Immature natural killer cell (primary cell): ENCODE measurements around the gene TSR1. TPM values are rescaled to one million over a fixed set of nuclear protein-coding genes. Genes with fewer than 3 reads are reported as not detected.

ENCODE experiments used
- DNase-seq, 3 donors: peaks; one replicate each; pipeline ENCODE4 v3.0.0; 2022; ENCODE audit warnings: mixed read lengths in 1 of 3
- H3K27ac Mint-ChIP-seq, 6 donors: one replicate each; pipeline ENCODE4 v1.8.0; 2020; ENCODE audit warnings: mixed read lengths in 6 of 6, mild to moderate bottlenecking in 5 of 6, inconsistent platforms in 4 of 6, moderate library complexity in 3 of 6
- H3K27me3 Mint-ChIP-seq, 3 donors: one replicate each; pipeline ENCODE4 v1.8.0; 2020 to 2021; ENCODE audit warnings: low read depth in 3 of 3, mild to moderate bottlenecking in 3 of 3, mixed read lengths in 3 of 3, moderate library complexity in 3 of 3, inconsistent platforms in 1 of 3
- H3K36me3 Mint-ChIP-seq, 3 donors: one replicate each; pipeline ENCODE4 v1.8.0; 2020; ENCODE audit warnings: mixed read lengths in 3 of 3, inconsistent platforms in 2 of 3, mild to moderate bottlenecking in 2 of 3
- H3K4me1 Mint-ChIP-seq, 2 donors: one replicate each; pipeline ENCODE4 v1.8.0; 2020; ENCODE audit warnings: inconsistent platforms in 2 of 2, mild to moderate bottlenecking in 2 of 2, mixed read lengths in 2 of 2, moderate library complexity in 1 of 2
- H3K4me3 Mint-ChIP-seq, 5 donors: one replicate each; pipeline ENCODE4 v1.8.0; 2020; ENCODE audit warnings: mild to moderate bottlenecking in 5 of 5, mixed read lengths in 5 of 5, inconsistent platforms in 3 of 5, moderate library complexity in 3 of 5
- H3K9me3 Mint-ChIP-seq, 6 donors: one replicate each; pipeline ENCODE4 v1.8.0; 2020; ENCODE audit warnings: mild to moderate bottlenecking in 6 of 6, mixed read lengths in 6 of 6, inconsistent platforms in 4 of 6, moderate library complexity in 3 of 6
- polyA plus RNA-seq, 3 donors: library from polyadenylated mRNA; unstranded; fragments of 300-500 nt; fragmentation: Illumina TruSeq; gene quantifications; one replicate each; pipeline ENCODE4 v1.2.3, GENCODE V29; 2021

Gene TSR1
- polyA plus RNA-seq, result 10 to 100 TPM in 1 of 3 donors, 1 to 10 TPM in 2; 8.0 to 17.1 (median 9.5) TPM

DNA sequence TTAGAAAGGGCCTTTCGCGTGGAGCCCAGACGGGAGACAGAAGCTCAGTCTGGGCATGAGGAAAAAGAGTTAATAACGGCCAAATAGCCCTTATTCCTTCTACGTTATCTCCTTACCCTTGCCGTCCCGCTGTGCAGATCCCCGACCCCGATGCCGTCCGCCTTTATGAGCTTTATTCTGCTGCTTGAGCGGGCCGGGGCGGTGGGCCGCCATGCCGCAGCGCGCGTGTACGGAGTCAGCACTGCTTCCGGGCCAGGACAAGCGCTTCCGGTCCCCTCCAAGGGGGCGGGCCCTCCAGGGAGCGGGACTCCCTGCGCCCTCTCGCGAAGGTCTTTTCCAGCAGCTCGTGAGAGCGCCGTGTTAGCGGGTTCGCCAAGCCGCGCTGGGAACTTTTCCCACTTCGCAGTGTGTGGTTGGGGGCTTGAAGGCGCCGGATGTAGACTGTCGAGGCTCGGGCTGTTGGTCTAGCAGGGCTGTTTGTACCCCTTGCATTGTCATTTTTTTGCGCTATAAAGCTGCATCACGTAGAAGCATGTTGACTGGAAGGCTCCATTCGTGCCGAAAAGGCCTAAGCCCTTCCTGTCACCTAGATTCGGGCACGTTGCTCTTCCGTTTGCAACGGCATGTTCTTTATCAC, at the start of gene TSR1:
Gene TSR1 (minus strand): TSS at position 243 of the 637 bp plus-strand sequence. CDS start 30 bp downstream, at position 213.
- H3K9me3 Mint-ChIP-seq, result no peaks in the 10 kb centered on the region
- H3K4me3 Mint-ChIP-seq, result peak within 1 kb of the TSS; percentile 97 to 99 (median 99)
- peaks cover 0 to 4% (median 3%) of the 10 kb centered on the region in 3 donors for H3K27me3 Mint-ChIP-seq
- peak; percentile 83 to 85 (median 83) for DNase-seq
- peaks cover 25 to 27% of the 10 kb centered on the region in 2 donors for H3K4me1 Mint-ChIP-seq
- H3K27ac Mint-ChIP-seq, result peak within 1 kb of the TSS; percentile 87 to 97 (median 92)
- H3K36me3 Mint-ChIP-seq, result peaks cover 0 to 11% (median 10%) of the 10 kb centered on the region in 3 donors

DNA sequence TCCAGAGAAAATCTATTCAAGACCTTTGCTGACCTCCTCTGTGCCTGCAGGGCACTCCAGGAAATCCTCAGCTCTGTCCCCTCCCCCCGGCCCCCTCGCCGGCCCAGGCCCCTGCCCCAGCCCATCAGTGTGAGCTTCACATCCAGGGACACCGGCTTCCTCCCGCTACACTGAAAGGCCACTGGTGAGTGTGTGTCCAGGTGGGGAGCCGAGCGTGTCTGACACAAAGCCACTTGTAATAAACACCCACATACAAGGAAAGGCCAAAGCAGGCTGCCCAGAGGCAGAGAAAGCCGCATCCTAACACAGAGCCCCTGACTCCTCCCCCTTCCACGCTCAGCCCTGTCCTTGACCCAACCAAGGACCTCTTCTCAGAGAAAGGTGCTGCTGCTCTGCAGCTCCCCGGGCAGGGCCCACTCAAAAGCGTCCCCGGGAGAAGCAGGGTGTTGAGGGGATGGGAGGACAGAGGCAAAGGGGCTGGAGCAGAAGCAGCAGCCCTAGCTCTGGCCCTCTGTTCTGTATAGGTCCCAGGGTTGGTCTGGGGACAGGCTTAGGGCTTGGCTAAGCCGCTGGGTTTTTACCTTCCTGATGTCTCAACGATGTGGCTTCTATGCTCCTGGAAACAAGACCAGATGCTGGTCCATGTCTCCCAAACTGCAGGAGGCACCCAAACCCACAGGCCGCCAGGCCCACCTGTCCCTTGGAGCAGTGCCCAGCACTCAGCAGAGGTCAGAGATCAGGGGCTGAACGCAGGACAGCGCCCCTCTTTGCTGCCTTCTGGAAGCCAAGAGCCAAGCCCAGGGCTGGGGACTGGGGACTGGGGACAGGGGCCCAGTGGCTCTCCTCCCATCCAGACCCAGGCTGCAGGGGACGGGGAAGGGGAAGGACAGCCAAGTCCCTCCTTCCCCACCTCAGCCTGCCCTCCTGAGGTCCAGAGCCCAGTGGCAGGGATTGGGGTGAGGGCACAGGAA, 49.3 kb upstream of the TSR1 start:
- DNase-seq, result no peak
- Mint-ChIP-seq H3K27ac (no peak overlapping the region), H3K27me3 (peaks cover 2 to 6% (median 4%) of the 10 kb centered on the region in 3 donors), H3K36me3 (peaks cover 0 to 4% (median 4%) of the 10 kb centered on the region in 3 donors), H3K4me1 (peaks cover 0 to 8% of the 10 kb centered on the region in 2 donors), H3K4me3 (no peak overlapping the region), H3K9me3 (no peaks in the 10 kb centered on the region)

DNA sequence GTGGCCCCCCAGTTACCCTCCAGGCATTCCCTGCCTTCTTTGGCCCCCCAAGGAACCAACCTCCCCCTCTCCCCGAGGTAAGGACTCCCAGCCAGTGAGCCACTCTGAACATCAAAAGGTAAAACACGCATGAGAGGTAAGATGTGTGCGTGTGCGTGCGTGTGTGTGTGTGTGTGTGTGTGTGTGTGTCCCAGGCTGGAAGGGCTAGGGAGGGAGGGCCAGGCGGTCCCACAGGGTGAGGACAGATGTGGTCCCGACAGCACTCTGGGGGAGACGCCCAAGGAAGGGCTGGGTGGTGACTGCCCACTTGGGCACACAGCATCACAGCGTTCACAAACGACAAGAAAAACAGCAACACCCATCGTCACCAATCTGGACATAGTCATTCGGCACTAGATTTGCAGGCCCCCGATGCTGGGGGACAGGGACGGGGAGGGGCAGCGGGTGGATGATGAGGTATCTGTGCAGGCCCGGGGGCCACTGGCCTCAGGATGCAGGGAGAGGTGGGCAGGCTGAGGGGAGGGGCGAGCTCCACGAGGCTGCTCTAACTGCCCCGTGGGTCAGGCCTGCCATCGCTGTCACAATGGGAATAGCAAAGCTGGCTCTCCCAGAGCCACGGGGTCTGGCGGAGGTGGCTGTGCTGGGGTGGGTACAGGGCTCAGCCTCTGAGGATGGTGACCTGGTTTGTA, 48.3 kb upstream of the TSR1 start:
- DNase-seq, result no peak
- Mint-ChIP-seq H3K4me3 (no peak overlapping the region), H3K27me3 (peaks cover 2 to 4% (median 2%) of the 10 kb centered on the region in 3 donors), H3K36me3 (peaks cover 0 to 4% (median 4%) of the 10 kb centered on the region in 3 donors), H3K9me3 (no peaks in the 10 kb centered on the region), H3K4me1 (peaks cover 0 to 5% of the 10 kb centered on the region in 2 donors), H3K27ac (peak overlapping the region in 1 of 6 donors; percentile 22)

DNA sequence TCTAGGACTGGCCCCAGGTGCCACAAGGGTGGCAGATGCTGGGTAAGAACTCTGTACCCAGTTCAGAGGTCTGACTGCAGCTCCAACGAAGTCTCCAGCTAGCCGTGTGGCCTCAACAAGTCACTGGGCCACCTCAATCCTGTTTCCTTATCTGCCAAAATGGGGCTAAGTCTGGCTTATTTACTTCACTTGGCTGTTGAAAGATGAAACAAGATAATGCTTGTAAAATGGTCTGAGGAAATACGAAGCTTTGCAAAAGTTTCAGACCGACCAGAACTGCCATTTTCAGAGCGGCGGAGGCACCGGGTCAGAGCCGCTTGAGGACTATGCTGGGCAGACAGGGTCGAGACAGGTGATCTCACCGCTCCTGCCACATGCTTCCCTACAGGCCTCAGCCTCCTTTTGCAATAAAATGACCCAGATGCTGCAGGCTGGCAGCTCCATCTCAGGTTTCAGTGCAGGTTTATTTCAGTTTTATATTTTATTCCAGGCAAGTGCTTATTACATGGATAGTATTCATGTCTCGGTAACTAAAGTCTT, 47.4 kb upstream of the TSR1 start:
- no peak for DNase-seq
- H3K36me3 Mint-ChIP-seq, result peaks cover 0 to 4% (median 4%) of the 10 kb centered on the region in 3 donors
- H3K27ac Mint-ChIP-seq, result peak overlapping the region in 2 of 6 donors; percentile 45 to 65
- H3K9me3 Mint-ChIP-seq, result no peaks in the 10 kb centered on the region
- peaks cover 0 to 2% of the 10 kb centered on the region in 2 donors for H3K4me1 Mint-ChIP-seq
- H3K27me3 Mint-ChIP-seq, result peaks cover 1 to 4% (median 2%) of the 10 kb centered on the region in 3 donors
- H3K4me3 Mint-ChIP-seq, result no peak overlapping the region

DNA sequence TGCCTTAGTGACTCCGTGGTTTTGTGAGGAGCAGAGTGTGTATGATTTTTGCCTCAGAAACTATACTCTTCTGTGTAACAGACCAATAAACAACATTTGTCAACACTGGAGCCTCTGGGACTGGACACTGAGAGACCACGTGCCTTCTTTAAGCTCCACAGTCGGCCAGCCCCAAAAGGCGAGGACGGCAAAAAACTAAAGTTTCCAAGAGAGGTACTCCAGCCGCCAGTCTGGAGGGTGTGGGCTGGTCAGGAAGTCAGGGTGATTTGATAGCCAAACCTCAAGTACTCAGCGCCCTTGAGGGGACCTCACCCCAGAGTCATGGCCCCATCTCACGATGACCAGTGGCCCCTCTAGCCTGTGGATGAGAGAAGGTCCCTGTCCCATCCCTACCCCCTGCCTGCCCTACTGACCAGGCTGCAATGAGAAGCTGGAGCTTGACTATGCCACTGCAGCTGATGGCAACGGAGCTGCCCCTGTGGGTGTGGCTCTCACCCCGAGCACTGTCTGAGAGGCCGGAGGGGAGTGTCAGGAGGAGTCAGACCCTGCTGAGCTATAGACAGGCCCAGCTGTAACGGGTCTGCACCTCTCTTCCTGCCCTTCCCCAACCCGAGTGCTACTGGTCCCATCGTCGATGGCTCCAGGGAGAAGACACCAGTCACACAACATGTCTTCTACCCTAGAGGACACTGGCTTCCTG, 44.8 kb upstream of the TSR1 start:
- Mint-ChIP-seq H3K4me1 (peaks cover 0 to 2% of the 10 kb centered on the region in 2 donors), H3K27me3 (no peaks in the 10 kb centered on the region), H3K36me3 (no peaks in the 10 kb centered on the region), H3K9me3 (no peaks in the 10 kb centered on the region), H3K4me3 (no peak overlapping the region), H3K27ac (peak overlapping the region in 1 of 6 donors; percentile 51)
- no peak for DNase-seq

DNA sequence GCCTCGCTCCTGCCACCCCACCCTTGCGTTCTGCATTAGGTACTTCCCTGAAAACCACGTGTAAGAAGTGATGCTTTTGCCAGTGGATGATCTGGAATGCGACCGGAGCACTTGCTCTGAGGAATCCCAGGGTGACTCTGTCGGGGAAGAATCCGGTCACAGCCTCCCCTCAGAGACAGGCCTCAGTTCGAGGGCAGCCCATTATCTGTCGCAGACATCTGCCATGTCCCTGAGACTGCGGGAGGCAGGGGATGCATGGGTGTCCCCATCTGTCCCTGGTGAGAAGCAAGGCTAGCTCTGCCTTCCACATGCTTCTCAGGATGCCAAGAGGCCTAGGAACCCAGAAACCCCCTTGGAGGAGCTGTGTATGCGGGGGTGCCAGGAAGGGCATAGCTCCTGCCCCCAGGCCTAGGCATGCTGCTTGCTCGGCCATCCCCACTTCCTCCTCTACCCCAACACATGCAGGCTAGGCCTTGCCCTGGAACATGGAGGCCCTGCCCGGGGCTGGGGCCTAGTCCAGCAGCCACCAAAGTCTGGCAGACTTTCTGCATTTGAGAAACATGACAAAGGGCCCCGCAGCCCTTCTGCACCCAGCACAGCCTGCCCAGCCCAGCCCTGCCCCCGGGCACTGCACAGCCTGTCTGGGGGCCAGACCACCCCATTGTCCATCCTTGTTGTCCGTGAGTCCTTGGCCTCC, 44.1 kb upstream of the TSR1 start:
- Mint-ChIP-seq H3K9me3 (no peaks in the 10 kb centered on the region), H3K36me3 (no peaks in the 10 kb centered on the region), H3K4me3 (no peak overlapping the region), H3K27me3 (no peaks in the 10 kb centered on the region), H3K27ac (peak overlapping the region in 1 of 6 donors; percentile 51), H3K4me1 (peaks cover 0 to 2% of the 10 kb centered on the region in 2 donors)
- DNase-seq, result no peak

DNA sequence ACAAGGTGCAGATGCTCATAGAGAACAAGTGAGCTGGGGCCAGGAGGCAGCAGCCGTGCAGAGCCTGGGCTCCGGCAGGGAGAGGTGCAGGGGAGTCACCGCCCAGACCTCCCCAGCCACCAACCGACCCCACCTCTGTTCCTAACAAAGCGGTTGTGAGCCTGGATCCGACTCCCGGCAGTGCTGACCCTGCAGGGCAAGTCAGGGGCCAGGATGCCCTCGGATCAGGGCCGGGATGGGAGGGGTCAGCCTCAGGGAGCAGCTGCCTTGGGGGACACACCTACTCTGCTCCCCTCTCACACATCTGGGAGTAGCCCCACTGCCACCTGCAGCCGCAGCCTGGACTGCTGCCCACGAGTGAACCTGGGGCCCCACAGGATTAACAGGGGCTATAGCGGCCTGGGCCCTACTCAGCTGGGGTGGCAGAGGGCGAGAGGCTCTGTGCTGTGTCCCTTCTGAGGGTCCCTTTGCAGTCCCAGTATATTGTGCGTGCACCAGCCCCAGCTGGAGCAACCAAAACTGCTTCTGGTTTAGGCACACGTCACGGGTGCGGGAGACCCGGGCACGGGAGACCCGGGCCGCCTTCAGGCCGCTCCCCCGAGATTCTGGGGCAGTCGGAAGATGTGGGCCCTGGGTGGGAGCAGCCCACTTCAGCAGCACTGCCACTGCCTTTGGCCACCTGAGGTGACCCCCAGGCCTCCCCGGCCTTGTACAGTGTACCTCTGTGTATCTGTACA, 43.4 kb upstream of the TSR1 start:
- no peak overlapping the region for H3K27ac Mint-ChIP-seq
- peaks cover 0 to 3% (median 0%) of the 10 kb centered on the region in 3 donors for H3K36me3 Mint-ChIP-seq

DNA sequence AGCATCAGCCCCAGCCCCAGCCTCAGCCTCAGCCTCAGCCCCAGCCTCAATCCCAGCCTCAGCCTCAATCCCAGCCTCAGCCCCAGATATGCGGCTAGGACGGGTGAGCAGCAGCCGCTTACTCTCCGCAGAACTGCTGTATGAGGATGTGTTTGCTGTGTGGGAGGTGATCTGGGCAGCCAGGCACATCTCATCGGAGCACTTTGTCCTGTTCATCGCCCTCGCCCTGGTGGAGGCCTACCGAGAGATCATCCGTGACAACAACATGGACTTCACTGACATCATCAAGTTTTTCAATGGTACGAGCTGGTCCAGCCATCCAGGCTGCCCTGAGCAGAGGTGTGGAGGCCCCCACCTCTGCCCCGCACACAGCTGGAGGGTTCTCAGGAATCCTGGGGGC, 42.6 kb upstream of the TSR1 start:
- peaks cover 0 to 3% (median 0%) of the 10 kb centered on the region in 3 donors for H3K36me3 Mint-ChIP-seq
- H3K4me3 Mint-ChIP-seq, result no peak overlapping the region
- no peak for DNase-seq
- peak overlapping the region in 1 of 6 donors; percentile 36 for H3K27ac Mint-ChIP-seq
- H3K9me3 Mint-ChIP-seq, result no peaks in the 10 kb centered on the region
- no peaks in the 10 kb centered on the region for H3K27me3 Mint-ChIP-seq
- peaks cover 0 to 2% of the 10 kb centered on the region in 2 donors for H3K4me1 Mint-ChIP-seq

More for the DNA sequence above, 43.4 kb upstream of the TSR1 start:
- Mint-ChIP-seq H3K4me3 (no peak overlapping the region), H3K4me1 (peaks cover 0 to 2% of the 10 kb centered on the region in 2 donors), H3K27me3 (no peaks in the 10 kb centered on the region), H3K9me3 (no peaks in the 10 kb centered on the region)
- no peak for DNase-seq

DNA sequence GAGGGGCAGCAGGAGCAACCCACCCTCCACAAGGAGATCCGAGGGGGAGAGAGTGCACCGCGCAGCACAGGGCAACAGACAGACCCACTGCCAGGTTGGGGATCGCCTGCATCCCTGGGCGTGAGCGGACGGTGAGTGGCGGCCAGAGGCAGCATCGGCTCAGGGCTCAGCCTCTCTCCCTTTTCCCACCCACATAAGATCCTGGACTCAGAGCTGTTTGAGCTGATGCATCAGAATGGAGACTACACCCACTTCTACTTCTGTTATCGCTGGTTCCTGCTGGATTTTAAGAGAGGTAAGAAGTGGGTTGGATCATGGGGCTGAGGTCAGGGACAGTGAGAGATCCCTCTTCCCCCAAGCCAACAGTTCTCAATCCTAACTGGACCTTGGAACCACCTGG, 41.4 kb upstream of the TSR1 start:
- Mint-ChIP-seq H3K27me3 (no peaks in the 10 kb centered on the region), H3K4me3 (no peak overlapping the region), H3K27ac (peak overlapping the region in 1 of 6 donors; percentile 17), H3K36me3 (peaks cover 0 to 3% (median 3%) of the 10 kb centered on the region in 3 donors), H3K9me3 (no peaks in the 10 kb centered on the region), H3K4me1 (peaks cover 0 to 2% of the 10 kb centered on the region in 2 donors)
- DNase-seq, result no peak

DNA sequence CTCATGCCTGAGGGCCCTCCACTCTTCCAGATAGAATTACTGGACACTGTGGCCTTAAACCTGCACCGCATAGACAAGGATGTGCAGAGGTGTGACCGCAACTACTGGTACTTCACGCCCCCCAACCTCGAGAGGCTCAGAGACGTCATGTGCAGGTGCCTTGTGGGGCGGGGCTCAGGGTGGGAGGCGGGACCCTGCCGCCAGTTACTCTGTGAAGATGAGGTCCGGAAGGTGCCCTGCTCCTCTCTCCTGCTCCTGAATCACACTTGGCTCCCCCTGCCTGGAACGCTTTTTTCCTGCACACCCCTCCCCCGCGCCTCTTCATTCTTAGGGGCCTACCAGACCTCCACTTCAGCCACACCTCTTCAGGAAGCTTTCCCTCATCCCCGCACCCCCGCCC, 39.9 kb upstream of the TSR1 start:
- H3K36me3 Mint-ChIP-seq, result peaks cover 0 to 3% (median 3%) of the 10 kb centered on the region in 3 donors
- no peak for DNase-seq
- H3K4me1 Mint-ChIP-seq, result no peaks in the 10 kb centered on the region
- peaks cover 0 to 1% (median 0%) of the 10 kb centered on the region in 3 donors for H3K27me3 Mint-ChIP-seq
- no peak overlapping the region for H3K4me3 Mint-ChIP-seq
- H3K9me3 Mint-ChIP-seq, result no peaks in the 10 kb centered on the region
- H3K27ac Mint-ChIP-seq, result no peak overlapping the region

DNA sequence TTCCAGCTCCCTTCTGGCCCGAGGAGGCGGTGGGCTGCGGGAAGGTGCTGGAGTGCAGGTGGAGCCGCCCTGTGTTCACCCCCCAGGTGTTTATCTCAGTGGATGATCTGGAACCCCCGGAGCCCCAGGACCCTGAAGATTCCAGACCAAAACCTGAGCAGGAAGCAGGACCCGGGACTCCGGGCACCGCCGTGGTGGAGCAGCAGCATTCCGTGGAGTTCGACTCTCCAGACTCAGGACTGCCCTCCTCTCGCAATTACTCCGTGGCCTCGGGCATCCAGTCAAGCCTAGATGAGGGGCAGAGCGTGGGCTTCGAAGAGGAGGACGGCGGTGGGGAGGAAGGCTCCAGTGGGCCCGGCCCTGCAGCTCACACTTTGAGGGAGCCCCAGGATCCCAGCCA, 39.1 kb upstream of the TSR1 start:
- no peak for DNase-seq
- Mint-ChIP-seq H3K4me3 (no peak overlapping the region), H3K4me1 (no peaks in the 10 kb centered on the region), H3K9me3 (no peaks in the 10 kb centered on the region), H3K27me3 (peaks cover 0 to 1% (median 0%) of the 10 kb centered on the region in 3 donors), H3K27ac (no peak overlapping the region), H3K36me3 (peaks cover 0 to 3% (median 3%) of the 10 kb centered on the region in 3 donors)
